GM23338 (cell line): ENCODE results near the gene SNX9.
"Not testable (repeated sequence)": the region's sequence is repeated elsewhere in the genome, so short reads cannot be mapped to it uniquely, and the experiment has no call there.

ENCODE experiments used
- CTCF ChIP-seq, 2 experiments: fragments of 200-600 bp in 1 of 2; sonication (generic) in 1 of 2; conservative IDR thresholded peaks; 2 replicates each; pipeline versions ENCODE4 v1.5.1 to v1.6.1; 2016 to 2017; ENCODE audit warnings: antibody characterized with exemption in 2 of 2, low read depth in 2 of 2, mild to moderate bottlenecking in 2 of 2, moderate library complexity in 1 of 2
- EZH2 ChIP-seq: fragments of 200-600 bp; sonication (generic); IDR thresholded peaks from one replicate; pipeline ENCODE4 v1.8.0; 2017; ENCODE audit warnings: antibody characterized with exemption, mild to moderate bottlenecking, low read depth; ENCODE audit not compliant: unreplicated experiment
- REST ChIP-seq: IDR thresholded peaks from one replicate; pipeline ENCODE4 v1.6.1; 2018; ENCODE audit warnings: antibody characterized with exemption; ENCODE audit not compliant: unreplicated experiment

GRCh38 chr6:157940375-157941036 lies 117.5 kb downstream of the SNX9 start:
- not testable (repeated sequence) for TF ChIP-seq CTCF (conservative IDR thresholded peaks at IDR 0.05; ENCODE audit: low read depth in 2 of 2); REST; EZH2
